ENCODE results near the gene YTHDF1. TPM values are rescaled to one million over a fixed set of nuclear protein-coding genes. Genes with fewer than 3 reads are reported as not detected.

Gene YTHDF1
- total RNA-seq, 2 donors from 2014 or later = 64.9 to 73.2 TPM

DNA sequence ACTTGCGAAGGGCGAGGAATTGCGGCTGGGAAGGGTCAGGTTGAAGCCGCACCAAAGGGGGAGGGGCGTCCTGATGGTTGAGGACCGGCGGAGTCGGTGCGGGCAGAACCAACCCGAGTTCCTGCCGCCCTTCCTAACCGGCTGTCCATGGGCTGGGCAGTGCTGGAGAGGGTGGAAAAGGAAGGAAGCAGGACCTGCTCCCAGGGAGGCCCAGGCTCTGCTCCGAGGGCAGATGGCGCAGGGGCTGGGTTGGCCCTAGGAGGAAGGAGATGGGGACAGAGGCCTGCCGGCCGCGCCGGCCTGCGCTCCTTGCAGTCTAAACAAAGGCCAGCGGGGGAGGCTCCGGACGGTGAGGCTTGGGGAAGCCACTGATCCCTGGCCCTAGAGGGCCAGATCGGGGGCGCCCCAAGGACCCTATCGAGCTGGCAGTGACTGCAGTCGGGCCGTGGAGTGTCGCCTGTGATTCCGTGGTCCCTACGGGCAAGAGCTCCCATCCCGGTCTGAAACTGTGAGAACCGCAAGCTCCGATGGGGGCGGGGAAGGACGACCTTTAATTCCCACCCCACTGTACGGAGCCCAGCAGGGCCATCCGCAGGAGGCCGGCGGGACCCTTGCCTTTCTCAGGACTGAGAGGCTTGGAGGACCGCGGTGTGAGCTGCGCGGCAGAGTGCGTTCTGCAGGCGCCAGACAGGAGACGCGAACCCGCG lies 39.4 kb downstream of the YTHDF1 start:
- Mint-ChIP-seq H3K9me3 (no peaks in the 10 kb centered on the region), H3K4me1 (peaks cover 8% of the 10 kb centered on the region), H3K27me3 (ENCODE audit: insufficient read depth) (peaks cover 78% of the 10 kb centered on the region), H3K36me3 (ENCODE audit: low read depth) (no peaks in the 10 kb centered on the region), H3K27ac (no peak overlapping the region), H3K4me3 (peak overlapping the region; percentile 37)
- WGBS, 2 experiments (ENCODE audit: insufficient coverage in 1 of 2, insufficient read length in 1 of 2) = 4 to 7% methylated on average over 13 to 49 of the region's 49 CpGs
- Histone ChIP-seq H3K4me3 (ENCODE audit: low read length) (no peak overlapping the region), H3K36me3 (ENCODE audit: control insufficient read depth, insufficient read depth, low read length) (no peaks in the 10 kb centered on the region), H3K4me1 (ENCODE audit: control insufficient read depth, insufficient read depth, low read length) (peaks cover 2% of the 10 kb centered on the region), H3K27ac (ENCODE audit: low read depth, low read length) (no peak overlapping the region), H3K9me3 (ENCODE audit: control insufficient read depth, low read length) (no peaks in the 10 kb centered on the region), H3K27me3 (ENCODE audit: control insufficient read depth, insufficient read depth, low read length, poor library complexity, severe bottlenecking) (peaks cover 89% of the 10 kb centered on the region), H3K9ac (ENCODE audit: extremely low read depth, low read length, poor library complexity, severe bottlenecking) (no peak overlapping the region)
- TF ChIP-seq, protein P1, sequence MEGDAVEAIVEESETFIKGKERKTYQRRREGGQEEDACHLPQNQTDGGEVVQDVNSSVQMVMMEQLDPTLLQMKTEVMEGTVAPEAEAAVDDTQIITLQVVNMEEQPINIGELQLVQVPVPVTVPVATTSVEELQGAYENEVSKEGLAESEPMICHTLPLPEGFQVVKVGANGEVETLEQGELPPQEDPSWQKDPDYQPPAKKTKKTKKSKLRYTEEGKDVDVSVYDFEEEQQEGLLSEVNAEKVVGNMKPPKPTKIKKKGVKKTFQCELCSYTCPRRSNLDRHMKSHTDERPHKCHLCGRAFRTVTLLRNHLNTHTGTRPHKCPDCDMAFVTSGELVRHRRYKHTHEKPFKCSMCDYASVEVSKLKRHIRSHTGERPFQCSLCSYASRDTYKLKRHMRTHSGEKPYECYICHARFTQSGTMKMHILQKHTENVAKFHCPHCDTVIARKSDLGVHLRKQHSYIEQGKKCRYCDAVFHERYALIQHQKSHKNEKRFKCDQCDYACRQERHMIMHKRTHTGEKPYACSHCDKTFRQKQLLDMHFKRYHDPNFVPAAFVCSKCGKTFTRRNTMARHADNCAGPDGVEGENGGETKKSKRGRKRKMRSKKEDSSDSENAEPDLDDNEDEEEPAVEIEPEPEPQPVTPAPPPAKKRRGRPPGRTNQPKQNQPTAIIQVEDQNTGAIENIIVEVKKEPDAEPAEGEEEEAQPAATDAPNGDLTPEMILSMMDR (conservative IDR thresholded peaks at IDR 0.05) = no peak
- DNase-seq = peak; percentile 74

DNA sequence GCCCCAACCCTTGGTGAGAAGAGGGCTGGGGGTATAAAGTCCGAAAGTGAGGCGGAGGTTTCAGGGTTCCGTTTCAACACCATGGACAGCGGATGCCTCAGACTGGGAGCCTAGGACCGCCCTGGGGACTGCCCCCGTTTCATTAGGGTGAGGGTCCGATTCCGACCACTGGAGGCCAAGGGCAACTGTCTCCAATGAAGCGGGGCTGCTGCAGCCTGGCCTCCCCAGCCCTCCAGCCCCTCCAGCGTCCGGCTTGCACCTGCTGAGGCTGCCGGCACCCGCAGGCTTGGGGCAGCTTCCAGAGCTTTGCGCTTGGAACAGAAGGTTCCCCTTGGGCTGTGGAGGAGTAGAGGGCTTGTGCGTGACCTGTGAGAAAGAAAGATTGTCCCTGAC lies 39.9 kb downstream of the YTHDF1 start:
- H3K4me3 ChIP-seq (ENCODE audit: low read length) = no peak overlapping the region
- no peaks in the 10 kb centered on the region for H3K9me3 ChIP-seq (ENCODE audit: control insufficient read depth, low read length)
- no peak overlapping the region for H3K27ac ChIP-seq (ENCODE audit: low read depth, low read length)
- H3K9me3 Mint-ChIP-seq = no peaks in the 10 kb centered on the region
- H3K27ac Mint-ChIP-seq = no peak overlapping the region
- H3K36me3 ChIP-seq (ENCODE audit: control insufficient read depth, insufficient read depth, low read length) = no peaks in the 10 kb centered on the region
- H3K36me3 Mint-ChIP-seq (ENCODE audit: low read depth) = no peaks in the 10 kb centered on the region
- peaks cover 8% of the 10 kb centered on the region for H3K4me1 Mint-ChIP-seq
- TF ChIP-seq, protein P1 (conservative IDR thresholded peaks at IDR 0.05) = no peak
- peak; percentile 79 for DNase-seq
- H3K27me3 Mint-ChIP-seq (ENCODE audit: insufficient read depth) = peaks cover 82% of the 10 kb centered on the region
- peaks cover 2% of the 10 kb centered on the region for H3K4me1 ChIP-seq (ENCODE audit: control insufficient read depth, insufficient read depth, low read length)
- H3K27me3 ChIP-seq (ENCODE audit: control insufficient read depth, insufficient read depth, low read length, poor library complexity, severe bottlenecking) = peaks cover 94% of the 10 kb centered on the region
- WGBS, 2 experiments (ENCODE audit: insufficient coverage in 1 of 2, insufficient read length in 1 of 2) = 8% methylated on average over 8 to 15 of the region's 15 CpGs
- no peak overlapping the region for H3K9ac ChIP-seq (ENCODE audit: extremely low read depth, low read length, poor library complexity, severe bottlenecking)
- H3K4me3 Mint-ChIP-seq = peak overlapping the region; percentile 28

DNA sequence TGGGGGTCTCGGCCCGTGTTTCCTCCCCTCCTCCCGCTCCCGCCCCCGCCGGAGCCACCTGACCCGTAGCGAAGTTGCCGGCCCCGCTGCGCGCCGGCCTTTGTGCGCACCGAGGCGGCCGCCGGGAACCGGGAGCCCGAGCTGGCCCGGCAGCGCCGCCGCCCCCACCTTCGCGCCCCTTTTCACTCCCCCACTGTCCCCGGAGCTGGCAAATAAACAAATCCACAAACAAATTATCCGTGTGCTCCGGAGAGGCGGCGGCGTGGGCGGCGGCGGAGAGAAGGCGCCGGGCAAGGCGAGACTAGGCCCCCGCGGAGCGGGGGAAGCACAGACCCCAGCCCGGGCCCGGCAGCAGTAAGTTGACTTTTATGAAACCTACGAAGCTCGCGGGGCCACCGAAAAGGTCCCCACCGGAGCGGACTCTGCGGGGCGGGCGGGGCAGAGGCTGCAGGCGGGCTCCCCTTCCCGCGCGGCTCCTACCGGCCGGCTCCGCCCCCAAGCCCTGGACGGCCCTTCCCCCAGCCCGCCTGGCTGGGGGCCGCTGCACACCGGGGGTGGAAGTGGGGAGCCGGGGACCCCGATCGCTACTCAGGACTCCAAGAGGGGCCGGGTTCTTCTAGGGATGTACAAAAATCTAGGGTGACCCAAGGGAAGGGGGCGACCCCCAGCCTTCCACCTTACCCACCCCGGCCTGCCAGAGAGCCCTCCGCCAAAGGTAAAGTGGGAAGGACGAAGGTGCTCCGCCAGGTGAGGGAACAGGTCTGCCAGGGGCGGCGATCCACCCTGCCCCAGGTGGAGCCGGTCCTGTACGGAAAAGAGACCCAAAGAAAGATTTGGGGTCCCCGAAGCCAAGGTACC lies 40.7 kb downstream of the YTHDF1 start:
- Histone ChIP-seq H3K27ac (ENCODE audit: low read depth, low read length) (no peak overlapping the region), H3K9ac (ENCODE audit: extremely low read depth, low read length, poor library complexity, severe bottlenecking) (no peak overlapping the region), H3K4me1 (ENCODE audit: control insufficient read depth, insufficient read depth, low read length) (peaks cover 2% of the 10 kb centered on the region), H3K27me3 (ENCODE audit: control insufficient read depth, insufficient read depth, low read length, poor library complexity, severe bottlenecking) (peaks cover 99% of the 10 kb centered on the region), H3K36me3 (ENCODE audit: control insufficient read depth, insufficient read depth, low read length) (no peaks in the 10 kb centered on the region), H3K9me3 (ENCODE audit: control insufficient read depth, low read length) (no peaks in the 10 kb centered on the region), H3K4me3 (ENCODE audit: low read length) (no peak overlapping the region)
- Mint-ChIP-seq H3K27me3 (ENCODE audit: insufficient read depth) (peaks cover 85% of the 10 kb centered on the region), H3K36me3 (ENCODE audit: low read depth) (no peaks in the 10 kb centered on the region), H3K4me1 (peaks cover 8% of the 10 kb centered on the region), H3K4me3 (peak overlapping the region; percentile 45), H3K27ac (no peak overlapping the region), H3K9me3 (no peaks in the 10 kb centered on the region)
- TF ChIP-seq, protein P1 (conservative IDR thresholded peaks at IDR 0.05) = no peak
- 3 to 5% methylated on average over 24 to 77 of the region's 77 CpGs for WGBS, 2 experiments (ENCODE audit: insufficient coverage in 1 of 2, insufficient read length in 1 of 2)
- DNase-seq = no peak
